A673 (cell line): ENCODE measurements around the gene TSHZ2. TPM values are rescaled to one million over a fixed set of nuclear protein-coding genes. Genes with fewer than 3 reads are reported as not detected.

Source experiments
- BruUV-seq: library from RNA; stranded (reverse); fragments of 400-500 nt; replicated peaks from 2 replicates; lab custom pipeline; 2021; lab: Mats Ljungman, UMichigan
- CTCF ChIA-PET: fragments of 300-600 bp; sonication (Branson Sonifier 250); formaldehyde crosslinking; loops from one replicate; lab custom pipeline; 2022; ENCODE audit warnings: antibody characterized with exemption; lab: Charles Lee
- POLR2A ChIA-PET: fragments of 300-600 bp; sonication (Branson Sonifier 250); formaldehyde crosslinking; loops from one replicate; lab custom pipeline; 2022; ENCODE audit warnings: antibody characterized with exemption; ENCODE audit not compliant: low non-redundant PET; lab: Charles Lee
- DNase-seq: peaks from one replicate; pipeline ENCODE4 v3.0.0-alpha.2; 2015; ENCODE audit warnings: low spot score
- H3K27ac ChIP-seq: fragments of 200-600 bp; sonication (generic); 2 replicates; pipeline ENCODE4 v1.5.1; 2016; ENCODE audit warnings: mixed run types, low read depth, mild to moderate bottlenecking, mixed read lengths, antibody characterized with exemption, low read length; ENCODE audit not compliant: poor library complexity, severe bottlenecking
- H3K27me3 ChIP-seq: fragments of 200-600 bp; sonication (generic); replicated peaks from 2 replicates; pipeline ENCODE4 v1.6.1; 2017; ENCODE audit warnings: mixed run types, low read depth, mild to moderate bottlenecking, mixed read lengths, antibody characterized with exemption, low read length; ENCODE audit not compliant: insufficient read depth, poor library complexity
- H3K36me3 ChIP-seq: fragments of 200-600 bp; sonication (generic); 2 replicates; pipeline ENCODE4 v1.6.1; 2016; ENCODE audit warnings: mixed run types, mild to moderate bottlenecking, mixed read lengths, antibody characterized with exemption, low read length; ENCODE audit not compliant: insufficient read depth, poor library complexity, severe bottlenecking
- H3K4me1 ChIP-seq: fragments of 200-600 bp; sonication (generic); 2 replicates; pipeline ENCODE4 v1.6.1; 2017; ENCODE audit warnings: mixed run types, mild to moderate bottlenecking, mixed read lengths, antibody characterized with exemption, low read length; ENCODE audit not compliant: insufficient read depth, poor library complexity, severe bottlenecking
- H3K4me3 ChIP-seq: fragments of 200-600 bp; sonication (generic); 2 replicates; pipeline ENCODE4 v1.5.1; 2016; ENCODE audit warnings: low read depth, mixed run types, mild to moderate bottlenecking, mixed read lengths, low read length; ENCODE audit not compliant: poor library complexity, severe bottlenecking
- H3K9me3 ChIP-seq: fragments of 200-600 bp; sonication (generic); 2 replicates; pipeline ENCODE4 v1.6.1; 2016; ENCODE audit warnings: mixed run types, low read depth, mild to moderate bottlenecking, mixed read lengths, antibody characterized with exemption, low read length; ENCODE audit not compliant: poor library complexity, severe bottlenecking
- CTCF ChIP-seq: fragments of 300-800, 200-600 bp; sonication (generic); conservative IDR thresholded peaks from 2 replicates; pipeline ENCODE4 v1.5.1; 2017; ENCODE audit warnings: low read depth, mild to moderate bottlenecking, antibody characterized with exemption, low read length, moderate library complexity, mixed read lengths
- EZH2 ChIP-seq: fragments of 200-600 bp; sonication (generic); IDR thresholded peaks from 2 replicates; pipeline ENCODE4 v1.6.1; 2017; ENCODE audit warnings: borderline replicate concordance, low read depth, mild to moderate bottlenecking, mixed read lengths, antibody characterized with exemption, low read length; ENCODE audit not compliant: poor library complexity, severe bottlenecking
- intact Hi-C: fragments of 100-400 bp; cut with micrococcal nuclease; formaldehyde crosslinking; loops from one replicate; pipeline ENCODE4 v1.10.0; 2022; ENCODE audit not compliant: unreplicated experiment
- total RNA-seq: library from RNA; stranded (reverse); gene quantifications from 2 replicates; pipeline ENCODE4 v1.2.3, GENCODE V29; 2021

TSHZ2 gene
- total RNA-seq, 1 experiment from 2014 or later, result 4.1 TPM

- Histone ChIP-seq H3K4me3 (no peak overlapping the region), H3K27ac (no peak overlapping the region), H3K27me3 (no peaks in the 10 kb centered on the region), H3K4me1 (peaks cover 15% of the 10 kb centered on the region), H3K9me3 (no peaks in the 10 kb centered on the region), H3K36me3 (no peaks in the 10 kb centered on the region)
- ChIA-PET POLR2A (no interaction called here), CTCF (no interaction called here)
- TF ChIP-seq EZH2 (no peak), CTCF (no peak)
- intact Hi-C loops, result no loop called here
- DNase-seq, result no peak
- BruUV-seq, result no TSS peak
These were observed 89.3 kb downstream of the TSHZ2 start for GRCh38 chr20:53061192-53062108.

GRCh38 chr20:53064935-53065334, 92.8 kb downstream of the TSHZ2 start:
- no peak for TF ChIP-seq CTCF
- TF ChIP-seq EZH2, result no peak
- Histone ChIP-seq H3K36me3 (no peaks in the 10 kb centered on the region), H3K27me3 (no peaks in the 10 kb centered on the region), H3K4me1 (peaks cover 19% of the 10 kb centered on the region), H3K9me3 (no peaks in the 10 kb centered on the region), H3K4me3 (no peak overlapping the region), H3K27ac (no peak overlapping the region)
- no TSS peak for BruUV-seq
- ChIA-PET POLR2A (no interaction called here), CTCF (no interaction called here)
- intact Hi-C loops, result no loop called here
- no peak for DNase-seq

DNA sequence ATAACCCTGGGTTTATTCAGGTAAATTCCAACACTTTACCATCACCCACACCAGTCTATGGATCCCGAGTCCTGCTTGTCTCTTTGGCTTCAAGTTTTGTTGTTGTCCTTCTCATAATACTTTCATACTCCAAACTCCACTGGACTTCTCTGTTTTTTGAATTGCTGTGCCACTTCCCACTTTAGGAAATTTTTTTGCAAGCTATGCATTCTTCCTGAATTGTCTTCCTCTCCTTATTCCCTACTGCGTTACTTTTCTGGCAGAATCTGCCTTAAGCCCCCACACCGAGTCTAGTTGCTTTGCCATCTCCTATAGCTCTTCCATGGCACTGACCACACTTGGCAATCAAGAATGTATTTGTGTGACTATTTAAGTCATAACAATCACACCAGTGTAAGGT, 96.1 kb downstream of the TSHZ2 start:
- Histone ChIP-seq H3K4me3 (no peak overlapping the region), H3K27me3 (no peaks in the 10 kb centered on the region), H3K4me1 (peaks cover 24% of the 10 kb centered on the region), H3K36me3 (no peaks in the 10 kb centered on the region), H3K27ac (no peak overlapping the region), H3K9me3 (no peaks in the 10 kb centered on the region)
- CTCF ChIA-PET, result no interaction called here
- POLR2A ChIA-PET, result no interaction called here
- no peak for TF ChIP-seq CTCF
- TF ChIP-seq EZH2, result no peak
- no TSS peak for BruUV-seq
- intact Hi-C loops, result no loop called here
- DNase-seq, result no peak
